Stimulated activated CD4-positive, alpha-beta T cell treated with anti-CD3 and anti-CD28 coated beads, TNF-alpha, amount 100 ng/mL, for 48 hours (primary cell): ENCODE results near the gene VSTM4.

Experiments
- DNase-seq, 3 donors: peaks; one replicate each; pipeline ENCODE4 v3.0.0-alpha.2; 2020; ENCODE audit warnings: low read depth in 3 of 3

Gene VSTM4

GRCh38 chr10:48970046-48970445 lies 145.3 kb downstream of the VSTM4 start:
- no peak for DNase-seq

GRCh38 chr10:48968036-48968435 lies 147.3 kb downstream of the VSTM4 start:
- no peak for DNase-seq

GRCh38 chr10:48965460-48965859 lies 149.9 kb downstream of the VSTM4 start:
- no peak for DNase-seq
